ENCODE data around the gene GTF2F2. TPM values are rescaled to one million over a fixed set of nuclear protein-coding genes. Genes with fewer than 3 reads are reported as not detected.

The GTF2F2 gene
- total RNA-seq, 3 donors from 2014 or later (not counting 1 experiment from before 2014, with no cell fraction given): 13.6 to 16.4 (median 15.7) TPM

GRCh38 chr13:45303026-45303425, 182.7 kb downstream of the GTF2F2 start:
- 89% methylated on average over 1 of the region's 2 CpGs for WGBS (ENCODE audit: insufficient coverage)
- DNase-seq (no peak), ATAC-seq (no peak)
- Histone ChIP-seq H3K4me1 (ENCODE audit: control insufficient read depth, insufficient read depth, low read length) (peaks cover 33% of the 10 kb centered on the region), H3K4me3 (ENCODE audit: low read length) (no peak overlapping the region), H3K36me3 (ENCODE audit: control insufficient read depth, insufficient read depth, low read length) (no peaks in the 10 kb centered on the region), H3K9me3 (ENCODE audit: control insufficient read depth, insufficient read depth, low read length) (no peaks in the 10 kb centered on the region), H3K27me3 (ENCODE audit: control insufficient read depth, insufficient read depth, low read length) (no peaks in the 10 kb centered on the region), H3K27ac (ENCODE audit: low read length) (no peak overlapping the region)
- no peak overlapping the region for H3K27ac Mint-ChIP-seq
- no peaks in the 10 kb centered on the region for H3K36me3 Mint-ChIP-seq
- H3K9me3 Mint-ChIP-seq: no peaks in the 10 kb centered on the region
- intact Hi-C loops (cut with micrococcal nuclease): no loop called here
- peaks cover 0 to 3% of the 10 kb centered on the region in 2 donors for H3K27me3 Mint-ChIP-seq (ENCODE audit: low read depth in 2 of 2)
- H3K4me3 Mint-ChIP-seq: no peak overlapping the region
- peaks cover 20 to 27% of the 10 kb centered on the region in 2 donors for H3K4me1 Mint-ChIP-seq
- TF ChIP-seq CTCF (IDR thresholded peaks at IDR 0.05): no peak

GRCh38 chr13:45303866-45304265, 183.6 kb downstream of the GTF2F2 start:
- DNase-seq: no peak
- peaks cover 0 to 3% of the 10 kb centered on the region in 2 donors for H3K27me3 Mint-ChIP-seq (ENCODE audit: low read depth in 2 of 2)
- H3K27ac ChIP-seq (ENCODE audit: low read length): no peak overlapping the region
- no peak overlapping the region for H3K4me3 ChIP-seq (ENCODE audit: low read length)
- no peak overlapping the region for H3K4me3 Mint-ChIP-seq
- peaks cover 25% of the 10 kb centered on the region for H3K4me1 ChIP-seq (ENCODE audit: control insufficient read depth, insufficient read depth, low read length)
- no peaks in the 10 kb centered on the region for H3K9me3 ChIP-seq (ENCODE audit: control insufficient read depth, insufficient read depth, low read length)
- peaks cover 16 to 19% of the 10 kb centered on the region in 2 donors for H3K4me1 Mint-ChIP-seq
- WGBS (ENCODE audit: insufficient coverage): 86% methylated on average over 5 of the region's 5 CpGs
- no peak for TF ChIP-seq CTCF (IDR thresholded peaks at IDR 0.05)
- no peaks in the 10 kb centered on the region for H3K9me3 Mint-ChIP-seq
- H3K36me3 ChIP-seq (ENCODE audit: control insufficient read depth, insufficient read depth, low read length): no peaks in the 10 kb centered on the region
- no peaks in the 10 kb centered on the region for H3K36me3 Mint-ChIP-seq
- no peaks in the 10 kb centered on the region for H3K27me3 ChIP-seq (ENCODE audit: control insufficient read depth, insufficient read depth, low read length)
- no peak for ATAC-seq
- intact Hi-C loops (cut with micrococcal nuclease): no loop called here
- H3K27ac Mint-ChIP-seq: no peak overlapping the region

GRCh38 chr13:45305079-45305478, 184.8 kb downstream of the GTF2F2 start:
- WGBS (ENCODE audit: insufficient coverage): 93% methylated on average over 5 of the region's 5 CpGs
- H3K36me3 Mint-ChIP-seq: no peaks in the 10 kb centered on the region
- no peak for TF ChIP-seq CTCF (IDR thresholded peaks at IDR 0.05)

GRCh38 chr13:45306966-45307365, 186.7 kb downstream of the GTF2F2 start:
- no peaks in the 10 kb centered on the region for H3K27me3 ChIP-seq (ENCODE audit: control insufficient read depth, insufficient read depth, low read length)
- H3K4me3 Mint-ChIP-seq: no peak overlapping the region
- DNase-seq (no peak), ATAC-seq (no peak)
- no peaks in the 10 kb centered on the region for H3K9me3 Mint-ChIP-seq
- no peak overlapping the region for H3K27ac ChIP-seq (ENCODE audit: low read length)
- H3K4me1 ChIP-seq (ENCODE audit: control insufficient read depth, insufficient read depth, low read length): peaks cover 20% of the 10 kb centered on the region
- H3K4me3 ChIP-seq (ENCODE audit: low read length): no peak overlapping the region
- H3K36me3 Mint-ChIP-seq: no peaks in the 10 kb centered on the region
- H3K9me3 ChIP-seq (ENCODE audit: control insufficient read depth, insufficient read depth, low read length): no peaks in the 10 kb centered on the region
- peaks cover 0 to 6% of the 10 kb centered on the region in 2 donors for H3K27me3 Mint-ChIP-seq (ENCODE audit: low read depth in 2 of 2)
- no peak overlapping the region for H3K27ac Mint-ChIP-seq
- H3K36me3 ChIP-seq (ENCODE audit: control insufficient read depth, insufficient read depth, low read length): no peaks in the 10 kb centered on the region
- H3K4me1 Mint-ChIP-seq: peaks cover 18 to 19% of the 10 kb centered on the region in 2 donors
- intact Hi-C loops (cut with micrococcal nuclease): loop anchor here (5.0 kb wide), 1 partner anchor 1400 kb away; no protein-coding TSS in a partner anchor
- TF ChIP-seq CTCF (IDR thresholded peaks at IDR 0.05): no peak

More at GRCh38 chr13:45305079-45305478, 184.8 kb downstream of the GTF2F2 start:
- no peak overlapping the region for H3K4me3 ChIP-seq (ENCODE audit: low read length)
- H3K4me3 Mint-ChIP-seq: no peak overlapping the region
- H3K27me3 ChIP-seq (ENCODE audit: control insufficient read depth, insufficient read depth, low read length): no peaks in the 10 kb centered on the region
- peaks cover 19% of the 10 kb centered on the region for H3K4me1 ChIP-seq (ENCODE audit: control insufficient read depth, insufficient read depth, low read length)
- H3K9me3 Mint-ChIP-seq: no peaks in the 10 kb centered on the region
- no peak for DNase-seq
- no peak overlapping the region for H3K27ac Mint-ChIP-seq
- peaks cover 0 to 3% of the 10 kb centered on the region in 2 donors for H3K27me3 Mint-ChIP-seq (ENCODE audit: low read depth in 2 of 2)
- no peaks in the 10 kb centered on the region for H3K36me3 ChIP-seq (ENCODE audit: control insufficient read depth, insufficient read depth, low read length)
- no peak overlapping the region for H3K27ac ChIP-seq (ENCODE audit: low read length)
- intact Hi-C loops (cut with micrococcal nuclease): loop anchor here (5.0 kb wide), 1 partner anchor 1398 kb away; no protein-coding TSS in a partner anchor
- peaks cover 11 to 14% of the 10 kb centered on the region in 2 donors for H3K4me1 Mint-ChIP-seq
- H3K9me3 ChIP-seq (ENCODE audit: control insufficient read depth, insufficient read depth, low read length): no peaks in the 10 kb centered on the region
- no peak for ATAC-seq
